Measurements from ENCODE around the gene DNMT1.

GRCh38 chr19:10180459-10180858 lies 14.3 kb downstream of the DNMT1 start:
- TF ChIP-seq CTCF (IDR thresholded peaks at IDR 0.05) (no peak), POLR2AphosphoS5 (IDR thresholded peaks at IDR 0.05) (no peak), EP300 (IDR thresholded peaks at IDR 0.05) (no peak), POLR2A (IDR thresholded peaks at IDR 0.05) (no peak)

All from upper lobe of left lung (tissue), 4 donors.